ENCODE results near the gene IRGC.
"Not testable (repeated sequence)": the region's sequence is repeated elsewhere in the genome, so short reads cannot be mapped to it uniquely, and the experiment has no call there.

Gene IRGC

GRCh38 chr19:43715776-43716175 is at the start of gene IRGC:
TSS of gene IRGC (plus strand) at chr19:43716076. CDS start at chr19:43718559, 2,483 bp downstream.
- DNase-seq = no peak

DNA sequence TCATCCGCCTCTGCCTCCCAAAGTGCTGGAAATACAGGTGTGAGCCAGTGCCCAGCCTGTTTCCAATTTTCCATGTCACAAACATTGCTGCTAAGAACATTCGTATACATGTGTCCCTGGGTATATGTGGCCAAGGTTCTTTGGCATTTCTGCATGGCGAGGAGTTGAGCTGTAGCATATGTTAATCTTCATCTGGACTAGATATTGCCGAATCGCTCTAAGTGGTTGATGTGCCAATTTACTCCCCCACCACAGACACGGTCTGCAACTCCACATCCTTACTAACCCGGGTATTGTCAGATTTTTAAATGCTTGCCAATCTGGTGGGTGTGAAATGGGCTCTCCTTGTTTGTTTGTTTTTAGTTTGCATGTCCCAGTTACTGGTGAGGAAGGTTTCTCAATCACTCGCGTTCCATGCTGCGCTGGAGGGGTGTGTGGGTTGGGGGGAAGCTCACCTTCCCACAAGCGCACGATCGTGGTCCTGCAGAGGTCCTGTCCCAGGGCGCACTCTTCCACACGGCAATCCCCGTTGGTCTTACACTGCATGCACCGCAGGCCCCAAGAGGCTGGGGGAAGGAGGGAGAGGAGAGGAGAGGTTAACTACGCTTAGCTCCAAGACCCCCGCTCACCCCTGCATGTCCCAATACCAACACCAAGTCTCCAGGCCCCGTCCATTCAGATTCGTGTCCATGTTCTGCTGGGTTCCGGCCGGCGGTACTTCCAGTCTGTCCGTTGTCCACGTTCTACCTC is 48.6 kb upstream of the IRGC start:
- DNase-seq = no peak

GRCh38 chr19:43667876-43668405 is 47.9 kb upstream of the IRGC start:
- DNase-seq = no peak

GRCh38 chr19:43668406-43669109 is 47.3 kb upstream of the IRGC start:
- peak; percentile 99 for DNase-seq

- DNase-seq = no peak
These were observed 43.7 kb upstream of the IRGC start for GRCh38 chr19:43672061-43672679.

DNA sequence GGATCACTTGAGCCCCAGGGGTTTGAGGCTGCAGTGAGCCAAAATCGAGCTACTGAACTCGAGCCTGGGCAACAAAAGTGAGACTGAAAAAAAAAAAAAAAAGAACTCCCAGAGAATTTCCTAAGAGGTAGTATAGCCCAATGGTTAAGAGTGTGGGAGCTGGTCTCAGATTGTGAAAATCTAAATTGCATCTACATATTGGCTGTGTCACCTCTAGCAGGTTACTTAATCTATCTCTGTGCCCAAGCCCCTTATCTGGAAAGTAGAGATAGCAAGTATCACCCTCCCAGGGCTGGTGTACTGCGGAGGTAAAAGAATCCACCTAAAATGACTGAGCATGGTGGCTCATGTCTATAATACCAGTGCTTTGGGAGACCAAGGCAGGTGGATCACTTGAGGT is 42.2 kb upstream of the IRGC start:
- DNase-seq = no peak

- no peak for DNase-seq
These were observed 41.7 kb upstream of the IRGC start for GRCh38 chr19:43674183-43674582.

DNA sequence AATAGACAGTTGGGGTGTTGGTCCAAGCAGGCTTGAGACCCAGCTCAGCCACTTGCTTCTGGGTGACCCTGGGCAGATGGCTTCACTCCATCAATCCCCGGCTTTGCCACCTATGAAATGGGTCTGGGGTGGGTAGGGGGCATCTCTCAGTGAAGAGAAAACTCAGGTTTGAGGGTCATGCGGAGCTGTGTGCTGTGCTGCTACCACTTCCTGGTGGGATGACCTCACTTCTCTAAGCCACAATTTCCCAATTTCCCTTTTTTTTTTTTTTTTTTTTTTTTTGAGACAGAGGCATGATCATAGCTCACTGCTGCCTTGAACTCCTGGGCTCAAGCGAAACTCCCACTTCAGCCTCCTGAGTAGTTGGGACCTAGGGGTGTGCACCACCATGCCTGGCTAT is 41.3 kb upstream of the IRGC start:
- DNase-seq = no peak

- no peak for DNase-seq
These were observed 40.5 kb upstream of the IRGC start for GRCh38 chr19:43675269-43675879.

- DNase-seq = no peak
These were observed 40.0 kb upstream of the IRGC start for GRCh38 chr19:43675906-43676305.

- DNase-seq = no peak
These were observed 37.2 kb upstream of the IRGC start for GRCh38 chr19:43678512-43679261.

DNA sequence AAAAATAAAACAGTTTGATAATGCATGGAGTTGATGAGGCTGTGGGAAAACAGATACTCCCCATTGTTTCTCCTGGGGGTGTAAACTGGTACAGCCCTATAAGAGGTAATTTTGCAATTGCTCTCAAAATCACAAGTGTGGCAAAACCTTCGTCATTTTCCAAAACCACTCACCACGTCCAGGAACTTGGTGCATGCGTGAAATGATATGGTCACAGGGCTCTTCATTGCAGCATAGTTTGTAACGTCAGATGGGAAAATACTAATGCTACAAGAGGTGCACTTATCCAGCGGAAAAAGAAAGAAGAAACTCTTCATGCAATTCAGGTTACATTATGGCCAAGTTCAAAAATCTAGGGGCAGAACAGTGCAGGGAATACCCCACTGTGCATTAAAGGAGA is 34.1 kb upstream of the IRGC start:
- DNase-seq = no peak

GRCh38 chr19:43682269-43682668 is 33.6 kb upstream of the IRGC start:
- DNase-seq = not testable (repeated sequence)

- DNase-seq = no peak
These were observed 32.8 kb upstream of the IRGC start for GRCh38 chr19:43682824-43683661.

- DNase-seq = no peak
These were observed 32.0 kb upstream of the IRGC start for GRCh38 chr19:43683905-43684304.

DNA sequence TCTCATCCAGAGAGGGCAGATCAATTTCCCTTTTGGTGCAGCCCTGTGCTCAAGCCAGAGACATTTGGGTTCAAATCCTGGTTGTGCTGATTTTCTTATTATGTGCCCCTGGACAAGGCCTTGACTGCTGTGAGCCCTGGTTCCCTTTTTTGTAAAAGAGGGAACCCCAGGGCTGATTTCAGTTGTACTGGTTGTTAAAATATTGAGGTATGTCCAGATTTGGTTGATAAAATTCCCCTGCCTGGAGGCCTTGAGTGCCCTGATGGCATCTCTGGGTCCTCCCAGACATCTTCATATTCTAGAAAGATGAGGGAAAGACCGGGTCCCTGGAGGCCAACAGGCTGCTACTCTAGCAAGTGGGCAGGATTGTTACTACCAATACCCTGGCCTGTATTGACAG is 31.6 kb upstream of the IRGC start:
- no peak for DNase-seq

- no peak for DNase-seq
These were observed 28.2 kb upstream of the IRGC start for GRCh38 chr19:43687660-43687997.

GRCh38 chr19:43688059-43688701 is 27.7 kb upstream of the IRGC start:
- no peak for DNase-seq

- DNase-seq = no peak
These were observed 25.4 kb upstream of the IRGC start for GRCh38 chr19:43690444-43690843.

GRCh38 chr19:43690890-43691289 is 25.0 kb upstream of the IRGC start:
- no peak for DNase-seq

DNA sequence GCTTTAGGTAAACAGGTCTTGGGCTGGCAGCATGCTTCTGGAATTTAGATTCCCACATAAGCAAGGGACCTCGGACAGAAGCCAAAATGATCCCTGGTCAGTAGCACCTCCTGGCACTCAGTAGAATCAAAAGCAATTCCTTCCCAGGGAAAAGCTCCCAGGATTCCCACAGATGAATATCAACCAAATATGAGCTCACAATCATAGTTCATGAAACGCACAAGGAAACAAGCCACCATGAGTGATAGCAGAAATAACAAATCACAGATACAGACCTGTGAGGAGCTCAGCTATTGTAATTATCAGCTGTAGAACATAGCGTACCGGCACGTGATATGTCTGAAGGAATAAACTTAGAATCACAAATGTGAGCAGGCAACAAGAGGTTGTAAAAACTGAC is 24.1 kb upstream of the IRGC start:
- DNase-seq = no peak
